SK-N-SH treated with all-trans-retinoic acid at 6 μM for 48 hours (cell line): ENCODE measurements around the gene ZNF70.

Experiments used
- ARNTL ChIP-seq: fragments of 450-650 bp; formaldehyde crosslinking; IDR thresholded peaks from 2 replicates; pipeline ENCODE4 v1.5.0; 2020; ENCODE audit warnings: low read depth, mild to moderate bottlenecking, moderate library complexity, borderline replicate concordance
- CREB5 ChIP-seq: fragments of 250-450 bp; sonication (Bioruptor Pico); IDR thresholded peaks from 2 replicates; pipeline ENCODE4 v1.5.1; 2020; ENCODE audit warnings: low read depth, mild to moderate bottlenecking, moderate library complexity
- CSDC2 ChIP-seq: fragments of 250-450 bp; sonication (Bioruptor Pico); IDR thresholded peaks from 2 replicates; pipeline ENCODE4 v1.5.0; 2020; ENCODE audit warnings: mild to moderate bottlenecking, moderate library complexity
- ESRRG ChIP-seq: fragments of 250-450 bp; sonication (Bioruptor Pico); IDR thresholded peaks from 2 replicates; pipeline ENCODE4 v1.6.1; 2021; ENCODE audit warnings: mild to moderate bottlenecking
- ISL1 ChIP-seq: fragments of 250-450 bp; sonication (Bioruptor Pico); IDR thresholded peaks from 2 replicates; pipeline ENCODE4 v2.1.2; 2022; ENCODE audit warnings: mild to moderate bottlenecking, moderate library complexity
- RARB ChIP-seq: fragments of 250-450 bp; sonication (Bioruptor Pico); IDR thresholded peaks from 2 replicates; pipeline ENCODE4 v1.8.0; 2021; ENCODE audit warnings: mild to moderate bottlenecking, moderate library complexity
- SNAI2 ChIP-seq: fragments of 250-450 bp; sonication (Bioruptor Pico); IDR thresholded peaks from 2 replicates; pipeline ENCODE4 v1.5.0; 2020; ENCODE audit warnings: mild to moderate bottlenecking, moderate library complexity
- ZFP3 ChIP-seq: fragments of 250-450 bp; sonication (Bioruptor Pico); IDR thresholded peaks from 2 replicates; pipeline ENCODE4 v1.5.0; 2020; ENCODE audit warnings: mild to moderate bottlenecking, moderate library complexity
- ZFP30 ChIP-seq: fragments of 450-650 bp; formaldehyde crosslinking; IDR thresholded peaks from 2 replicates; pipeline ENCODE4 v1.5.0; 2022; ENCODE audit warnings: mild to moderate bottlenecking, moderate library complexity
- ZNF8 ChIP-seq: fragments of 450-650 bp; formaldehyde crosslinking; IDR thresholded peaks from 2 replicates; pipeline ENCODE4 v1.5.0; 2020; ENCODE audit warnings: mild to moderate bottlenecking, moderate library complexity
- TF ChIP-seq, protein P1 (sequence below): fragments of 250-450 bp; sonication (Bioruptor Pico); IDR thresholded peaks from 2 replicates; pipeline ENCODE4 v1.8.0; 2020; ENCODE audit warnings: mild to moderate bottlenecking, moderate library complexity, borderline replicate concordance
- TF ChIP-seq, protein P2 (sequence below): fragments of 250-450 bp; sonication (Bioruptor Pico); IDR thresholded peaks from 2 replicates; pipeline ENCODE4 v1.8.0; 2021; ENCODE audit warnings: low read depth, mild to moderate bottlenecking, moderate library complexity, borderline replicate concordance

DNA sequence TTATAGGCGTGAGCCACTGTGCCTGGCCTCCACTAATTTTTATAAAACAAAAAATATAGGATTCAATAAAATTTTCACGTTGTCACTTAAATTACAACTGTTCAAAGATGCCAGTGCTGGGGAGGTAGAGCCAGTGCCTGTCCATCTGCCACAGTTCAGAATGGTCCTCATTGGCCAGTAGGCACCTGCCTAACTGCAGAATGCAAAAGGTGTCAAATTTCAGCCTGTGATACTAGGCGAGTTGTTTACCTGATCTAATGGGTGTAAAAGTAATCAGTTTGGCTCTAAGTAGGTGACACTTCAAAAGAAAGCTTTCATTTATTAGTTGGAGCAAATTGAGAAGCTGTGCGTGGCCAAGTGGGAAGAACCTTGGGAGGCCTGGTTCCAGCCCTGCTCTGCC is 38.2 kb upstream of the ZNF70 start:
- TF ChIP-seq ZNF8 (CRISPR knock-in tag), result no peak
- no peak for TF ChIP-seq ZFP30
- TF ChIP-seq ISL1 (CRISPR knock-in tag), result no peak
- no peak for TF ChIP-seq CREB5 (CRISPR knock-in tag)
- no peak for TF ChIP-seq ESRRG (CRISPR knock-in tag)
- TF ChIP-seq ZFP3 (CRISPR knock-in tag), result no peak
- TF ChIP-seq, protein P1, sequence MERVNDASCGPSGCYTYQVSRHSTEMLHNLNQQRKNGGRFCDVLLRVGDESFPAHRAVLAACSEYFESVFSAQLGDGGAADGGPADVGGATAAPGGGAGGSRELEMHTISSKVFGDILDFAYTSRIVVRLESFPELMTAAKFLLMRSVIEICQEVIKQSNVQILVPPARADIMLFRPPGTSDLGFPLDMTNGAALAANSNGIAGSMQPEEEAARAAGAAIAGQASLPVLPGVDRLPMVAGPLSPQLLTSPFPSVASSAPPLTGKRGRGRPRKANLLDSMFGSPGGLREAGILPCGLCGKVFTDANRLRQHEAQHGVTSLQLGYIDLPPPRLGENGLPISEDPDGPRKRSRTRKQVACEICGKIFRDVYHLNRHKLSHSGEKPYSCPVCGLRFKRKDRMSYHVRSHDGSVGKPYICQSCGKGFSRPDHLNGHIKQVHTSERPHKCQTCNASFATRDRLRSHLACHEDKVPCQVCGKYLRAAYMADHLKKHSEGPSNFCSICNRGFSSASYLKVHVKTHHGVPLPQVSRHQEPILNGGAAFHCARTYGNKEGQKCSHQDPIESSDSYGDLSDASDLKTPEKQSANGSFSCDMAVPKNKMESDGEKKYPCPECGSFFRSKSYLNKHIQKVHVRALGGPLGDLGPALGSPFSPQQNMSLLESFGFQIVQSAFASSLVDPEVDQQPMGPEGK (CRISPR knock-in tag), result no peak
- TF ChIP-seq SNAI2 (CRISPR knock-in tag), result no peak
- TF ChIP-seq CSDC2 (CRISPR knock-in tag), result no peak
- TF ChIP-seq, protein P2, sequence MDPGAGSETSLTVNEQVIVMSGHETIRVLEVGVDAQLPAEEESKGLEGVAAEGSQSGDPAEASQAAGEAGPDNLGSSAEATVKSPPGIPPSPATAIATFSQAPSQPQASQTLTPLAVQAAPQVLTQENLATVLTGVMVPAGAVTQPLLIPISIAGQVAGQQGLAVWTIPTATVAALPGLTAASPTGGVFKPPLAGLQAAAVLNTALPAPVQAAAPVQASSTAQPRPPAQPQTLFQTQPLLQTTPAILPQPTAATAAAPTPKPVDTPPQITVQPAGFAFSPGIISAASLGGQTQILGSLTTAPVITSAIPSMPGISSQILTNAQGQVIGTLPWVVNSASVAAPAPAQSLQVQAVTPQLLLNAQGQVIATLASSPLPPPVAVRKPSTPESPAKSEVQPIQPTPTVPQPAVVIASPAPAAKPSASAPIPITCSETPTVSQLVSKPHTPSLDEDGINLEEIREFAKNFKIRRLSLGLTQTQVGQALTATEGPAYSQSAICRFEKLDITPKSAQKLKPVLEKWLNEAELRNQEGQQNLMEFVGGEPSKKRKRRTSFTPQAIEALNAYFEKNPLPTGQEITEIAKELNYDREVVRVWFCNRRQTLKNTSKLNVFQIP (CRISPR knock-in tag), result no peak
- TF ChIP-seq RARB (CRISPR knock-in tag), result no peak
- no peak for TF ChIP-seq ARNTL (CRISPR knock-in tag)
